Activated naive CD8-positive, alpha-beta T cell (primary cell): Measurements from ENCODE around the gene XYLT1.

Experiments
- H3K27ac Mint-ChIP-seq: one replicate; pipeline ENCODE4 v1.8.0; 2021; ENCODE audit warnings: mixed read lengths
- H3K27me3 Mint-ChIP-seq: one replicate; pipeline ENCODE4 v1.8.0; 2021; ENCODE audit warnings: mixed read lengths
- H3K36me3 Mint-ChIP-seq: one replicate; pipeline ENCODE4 v1.8.0; 2021; ENCODE audit warnings: mixed read lengths
- H3K4me1 Mint-ChIP-seq: one replicate; pipeline ENCODE4 v1.8.0; 2021; ENCODE audit warnings: low read depth, mixed read lengths
- H3K4me3 Mint-ChIP-seq: one replicate; pipeline ENCODE4 v1.8.0; 2021; ENCODE audit warnings: mild to moderate bottlenecking, mixed read lengths
- H3K9me3 Mint-ChIP-seq: one replicate; pipeline ENCODE4 v1.8.0; 2021; ENCODE audit warnings: low read depth, mixed read lengths

Gene XYLT1

GRCh38 chr16:17377360-17378324, 93.1 kb downstream of the XYLT1 start:
- no peak overlapping the region for H3K4me3 Mint-ChIP-seq
- H3K4me1 Mint-ChIP-seq, result peaks cover 63% of the 10 kb centered on the region
- peaks cover 3% of the 10 kb centered on the region for H3K36me3 Mint-ChIP-seq
- H3K9me3 Mint-ChIP-seq, result no peaks in the 10 kb centered on the region
- no peak overlapping the region for H3K27ac Mint-ChIP-seq
- no peaks in the 10 kb centered on the region for H3K27me3 Mint-ChIP-seq

GRCh38 chr16:17375461-17376304, 95.1 kb downstream of the XYLT1 start:
- Mint-ChIP-seq H3K27me3 (no peaks in the 10 kb centered on the region), H3K4me3 (no peak overlapping the region), H3K27ac (no peak overlapping the region), H3K36me3 (peaks cover 3% of the 10 kb centered on the region), H3K9me3 (no peaks in the 10 kb centered on the region), H3K4me1 (peaks cover 73% of the 10 kb centered on the region)

- H3K4me1 Mint-ChIP-seq, result peaks cover 80% of the 10 kb centered on the region
- H3K27me3 Mint-ChIP-seq, result no peaks in the 10 kb centered on the region
- peak overlapping the region; percentile 31 for H3K27ac Mint-ChIP-seq
- H3K9me3 Mint-ChIP-seq, result no peaks in the 10 kb centered on the region
- H3K36me3 Mint-ChIP-seq, result peaks cover 3% of the 10 kb centered on the region
- peak overlapping the region; percentile 3 for H3K4me3 Mint-ChIP-seq
These were observed 96.0 kb downstream of the XYLT1 start for GRCh38 chr16:17374668-17375255.

DNA sequence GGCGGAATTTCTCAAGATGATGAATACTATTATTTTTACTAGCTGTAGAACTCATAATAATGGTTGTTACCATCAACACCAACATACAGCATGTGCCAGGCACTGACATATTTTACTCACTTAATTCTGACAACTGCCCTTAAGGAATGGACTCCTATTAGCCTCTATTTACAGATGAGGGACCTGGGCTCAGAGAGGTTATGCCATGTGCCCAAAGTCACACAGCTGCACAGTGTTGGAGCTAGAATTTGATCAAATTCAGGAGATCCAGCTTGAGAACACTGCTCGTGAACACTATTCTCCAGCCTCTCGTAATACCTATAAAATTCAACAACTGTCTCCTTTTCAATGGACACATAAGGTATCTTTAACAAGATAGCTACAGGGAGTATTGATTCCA, 97.2 kb downstream of the XYLT1 start:
- Mint-ChIP-seq H3K4me1 (peaks cover 85% of the 10 kb centered on the region), H3K4me3 (no peak overlapping the region), H3K27me3 (no peaks in the 10 kb centered on the region), H3K36me3 (peaks cover 3% of the 10 kb centered on the region), H3K27ac (peak overlapping the region; percentile 56), H3K9me3 (no peaks in the 10 kb centered on the region)

DNA sequence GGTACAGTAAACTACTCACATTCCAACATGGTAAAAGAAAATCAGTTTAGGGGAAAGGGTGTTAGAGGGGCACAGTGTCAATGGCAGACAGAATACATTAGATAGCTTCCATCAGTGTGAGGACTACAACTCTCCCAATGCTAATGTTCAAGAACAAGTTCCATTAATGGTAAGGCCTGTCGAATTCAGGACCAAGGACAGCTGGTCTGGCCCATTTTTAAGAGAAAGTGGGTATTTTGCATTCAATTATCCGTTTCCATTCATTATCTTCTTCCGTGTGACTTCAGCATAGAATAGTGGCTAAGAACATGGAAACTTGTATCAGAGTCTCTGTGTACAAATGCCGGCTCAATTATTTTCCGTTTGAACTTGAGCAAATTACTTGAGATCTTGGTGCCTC, 98.4 kb downstream of the XYLT1 start:
- Mint-ChIP-seq H3K27me3 (no peaks in the 10 kb centered on the region), H3K4me3 (no peak overlapping the region), H3K36me3 (peaks cover 3% of the 10 kb centered on the region), H3K9me3 (no peaks in the 10 kb centered on the region), H3K27ac (peak overlapping the region; percentile 34), H3K4me1 (peaks cover 86% of the 10 kb centered on the region)

DNA sequence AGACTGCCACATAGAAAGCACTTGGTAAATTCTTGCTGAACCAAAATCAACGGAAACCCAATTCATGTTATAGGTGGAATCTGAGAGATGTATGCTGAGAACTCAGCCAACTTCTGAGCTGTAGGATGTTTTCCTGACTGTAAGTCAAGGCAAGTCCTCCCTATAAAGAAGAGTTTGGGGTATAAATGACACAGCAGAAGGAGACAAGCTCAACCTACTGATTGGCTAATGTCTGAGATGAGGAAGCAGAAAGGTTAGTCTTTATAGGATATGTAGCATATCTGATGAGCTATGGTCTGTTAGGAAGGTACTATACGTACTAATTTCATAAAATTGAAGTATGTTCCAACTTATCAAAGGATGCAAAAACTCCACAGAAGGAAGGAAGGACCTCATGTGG, 99.5 kb downstream of the XYLT1 start:
- H3K27me3 Mint-ChIP-seq, result no peaks in the 10 kb centered on the region
- no peaks in the 10 kb centered on the region for H3K9me3 Mint-ChIP-seq
- H3K36me3 Mint-ChIP-seq, result peaks cover 3% of the 10 kb centered on the region
- H3K4me1 Mint-ChIP-seq, result peaks cover 91% of the 10 kb centered on the region
- peak overlapping the region; percentile 25 for H3K27ac Mint-ChIP-seq
- H3K4me3 Mint-ChIP-seq, result no peak overlapping the region

- Mint-ChIP-seq H3K4me3 (no peak overlapping the region), H3K27me3 (no peaks in the 10 kb centered on the region)
These were observed 100.0 kb downstream of the XYLT1 start for GRCh38 chr16:17370731-17371285.

DNA sequence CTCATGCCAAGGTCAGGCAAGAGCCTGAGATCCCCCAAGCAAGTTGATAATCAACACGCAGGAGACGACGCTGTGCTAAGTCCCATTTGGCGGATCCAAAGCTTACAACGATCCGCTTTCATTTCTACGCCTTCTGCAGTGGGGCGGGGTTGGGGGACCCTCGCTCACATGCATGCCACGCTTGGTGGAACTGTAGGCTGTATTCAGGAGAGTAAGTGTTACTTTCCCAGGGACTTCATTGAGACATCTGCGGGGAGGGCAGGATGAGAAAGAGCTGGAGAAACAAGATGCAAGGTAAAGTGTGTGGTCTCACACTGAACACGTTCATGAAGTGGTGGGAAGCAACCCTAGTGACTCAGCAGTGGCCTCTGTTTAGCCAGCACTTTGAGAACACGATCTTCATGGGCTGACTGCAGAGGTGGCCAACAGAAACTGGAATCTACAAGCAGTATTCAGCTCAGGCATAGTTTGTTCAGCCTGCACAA, 100.5 kb downstream of the XYLT1 start:
- H3K27me3 Mint-ChIP-seq, result no peaks in the 10 kb centered on the region
- peak overlapping the region; percentile 96 for H3K27ac Mint-ChIP-seq
- peaks cover 91% of the 10 kb centered on the region for H3K4me1 Mint-ChIP-seq
- peaks cover 3% of the 10 kb centered on the region for H3K36me3 Mint-ChIP-seq
- H3K9me3 Mint-ChIP-seq, result no peaks in the 10 kb centered on the region
- H3K4me3 Mint-ChIP-seq, result peak overlapping the region; percentile 88

More at GRCh38 chr16:17370731-17371285, 100.0 kb downstream of the XYLT1 start:
- Mint-ChIP-seq H3K4me1 (peaks cover 91% of the 10 kb centered on the region), H3K27ac (peak overlapping the region; percentile 96), H3K9me3 (no peaks in the 10 kb centered on the region), H3K36me3 (peaks cover 3% of the 10 kb centered on the region)

DNA sequence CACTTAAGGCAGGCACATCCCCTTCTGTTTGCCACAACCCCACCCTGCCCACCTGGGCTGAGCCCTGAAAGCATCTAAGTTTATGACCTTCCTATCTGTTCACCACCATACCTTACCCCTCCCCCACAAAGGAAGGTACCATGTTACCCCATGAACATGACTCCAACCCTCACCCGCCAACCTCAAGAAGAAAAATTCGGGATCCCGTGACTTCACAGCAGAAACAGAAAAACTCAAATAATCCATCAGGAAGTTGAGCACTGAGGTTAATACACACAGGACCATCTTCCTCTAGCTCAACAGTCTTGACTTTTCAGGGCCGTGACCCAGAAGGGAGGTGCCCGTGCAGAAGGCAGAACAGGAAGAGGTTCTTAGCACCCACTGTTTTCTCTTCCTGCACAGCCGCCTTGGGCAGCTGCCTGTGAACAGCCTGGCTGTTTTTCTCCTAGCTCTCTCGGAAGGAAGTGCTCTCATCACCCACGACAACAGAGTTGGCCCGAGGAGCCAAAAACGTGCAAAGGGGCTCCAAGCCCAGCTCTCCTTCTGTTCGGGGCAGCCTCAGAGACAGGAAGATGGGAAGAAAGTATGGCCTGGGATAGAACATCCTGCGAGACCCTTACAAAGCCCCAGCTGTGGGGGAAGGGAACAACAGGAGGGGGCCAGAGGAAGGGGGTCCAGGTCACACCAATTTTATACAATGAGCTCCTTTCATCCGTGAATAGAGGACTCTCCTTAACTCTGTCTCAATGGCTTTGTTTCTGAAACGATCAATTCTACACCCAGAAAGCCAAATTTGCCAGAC, 101.1 kb downstream of the XYLT1 start:
- Mint-ChIP-seq H3K4me1 (peaks cover 92% of the 10 kb centered on the region), H3K4me3 (peak overlapping the region; percentile 88), H3K36me3 (peaks cover 3% of the 10 kb centered on the region), H3K27me3 (no peaks in the 10 kb centered on the region), H3K27ac (peak overlapping the region; percentile 96), H3K9me3 (no peaks in the 10 kb centered on the region)

GRCh38 chr16:17368951-17369350, 101.8 kb downstream of the XYLT1 start:
- H3K36me3 Mint-ChIP-seq, result peaks cover 3% of the 10 kb centered on the region
- peak overlapping the region; percentile 96 for H3K27ac Mint-ChIP-seq
- no peaks in the 10 kb centered on the region for H3K9me3 Mint-ChIP-seq
- no peaks in the 10 kb centered on the region for H3K27me3 Mint-ChIP-seq
- H3K4me1 Mint-ChIP-seq, result peaks cover 92% of the 10 kb centered on the region
- H3K4me3 Mint-ChIP-seq, result peak overlapping the region; percentile 88

DNA sequence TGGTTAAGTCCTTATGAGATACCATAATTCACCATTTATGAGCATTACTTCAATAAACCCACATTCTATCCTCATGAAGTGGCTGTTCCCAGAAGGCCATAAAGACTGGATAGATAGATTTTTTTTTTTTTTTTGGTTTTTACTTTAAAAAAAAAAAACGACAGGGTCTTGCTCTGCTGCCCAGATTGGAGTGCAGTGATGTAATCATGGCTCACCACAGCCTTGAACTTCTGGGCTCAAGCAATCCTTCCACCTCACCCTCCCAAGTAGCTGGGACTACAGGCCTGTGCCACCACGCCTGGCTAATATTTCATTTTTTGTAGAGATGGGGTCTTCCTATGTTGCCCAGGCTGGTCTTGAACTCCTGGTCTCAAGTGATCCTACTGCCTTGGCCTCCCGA, 102.3 kb downstream of the XYLT1 start:
- H3K27me3 Mint-ChIP-seq, result no peaks in the 10 kb centered on the region
- no peaks in the 10 kb centered on the region for H3K36me3 Mint-ChIP-seq
- no peaks in the 10 kb centered on the region for H3K9me3 Mint-ChIP-seq
- peaks cover 92% of the 10 kb centered on the region for H3K4me1 Mint-ChIP-seq
- peak overlapping the region; percentile 96 for H3K27ac Mint-ChIP-seq
- H3K4me3 Mint-ChIP-seq, result peak overlapping the region; percentile 88

DNA sequence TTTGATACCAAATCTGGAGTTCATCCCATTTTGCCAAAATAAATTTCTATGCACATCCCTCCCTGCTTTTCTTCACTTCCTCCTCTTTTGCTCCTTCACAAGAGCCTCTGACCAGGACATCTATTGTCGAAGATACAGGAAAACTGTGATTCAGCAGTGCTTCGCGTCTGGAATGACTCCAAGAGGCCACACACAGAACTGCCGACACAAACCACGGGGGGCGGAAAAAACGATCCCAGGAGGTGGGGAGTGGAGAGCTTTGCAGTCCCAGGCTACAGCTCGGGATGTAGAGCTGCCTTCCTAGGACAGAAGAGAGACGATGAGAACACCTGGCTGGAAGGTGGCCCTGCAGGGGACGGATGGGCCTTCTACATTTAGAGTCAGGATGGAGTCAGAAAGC, 102.8 kb downstream of the XYLT1 start:
- peak overlapping the region; percentile 80 for H3K27ac Mint-ChIP-seq
- H3K4me1 Mint-ChIP-seq, result peaks cover 96% of the 10 kb centered on the region
- H3K27me3 Mint-ChIP-seq, result no peaks in the 10 kb centered on the region
- H3K36me3 Mint-ChIP-seq, result no peaks in the 10 kb centered on the region
- peak overlapping the region; percentile 54 for H3K4me3 Mint-ChIP-seq
- no peaks in the 10 kb centered on the region for H3K9me3 Mint-ChIP-seq

- H3K27ac Mint-ChIP-seq, result peak overlapping the region; percentile 87
- H3K27me3 Mint-ChIP-seq, result no peaks in the 10 kb centered on the region
- H3K4me3 Mint-ChIP-seq, result peak overlapping the region; percentile 33
- H3K9me3 Mint-ChIP-seq, result no peaks in the 10 kb centered on the region
- peaks cover 99% of the 10 kb centered on the region for H3K4me1 Mint-ChIP-seq
- H3K36me3 Mint-ChIP-seq, result no peaks in the 10 kb centered on the region
These were observed 103.7 kb downstream of the XYLT1 start for GRCh38 chr16:17367036-17367435.
